Neutrophil (primary cell): ENCODE data around the gene SHISAL2A.
"Not testable (repeated sequence)": the region's sequence is repeated elsewhere in the genome, so short reads cannot be mapped to it uniquely, and the experiment has no call there.

Experiments used
- H3K27ac ChIP-seq: fragments of 200-600 bp; sonication (generic); 2 replicates; pipeline ENCODE4 v1.5.1; 2016; ENCODE audit warnings: mild to moderate bottlenecking, moderate library complexity
- H3K27me3 ChIP-seq: fragments of 200-600 bp; sonication (generic); 2 replicates; pipeline ENCODE4 v1.6.0; 2016; ENCODE audit warnings: mild to moderate bottlenecking
- H3K36me3 ChIP-seq: fragments of 200-600 bp; sonication (generic); 2 replicates; pipeline ENCODE4 v1.5.1; 2017
- H3K4me1 ChIP-seq, 2 experiments: fragments of 200-600 bp in 1 of 2; sonication (generic) in 1 of 2; 1 replicate in 1 of 2; 2 replicates in 1 of 2; pipeline versions ENCODE4 v1.5.1 to v1.6.1; 2013 to 2016; ENCODE audit warnings: low read depth in 1 of 2, low read length in 1 of 2, mild to moderate bottlenecking in 1 of 2, moderate library complexity in 1 of 2; ENCODE audit not compliant: control insufficient read depth in 1 of 2, insufficient read depth in 1 of 2
- H3K4me3 ChIP-seq, 2 experiments: fragments of 200-600 bp in 1 of 2; sonication (generic) in 1 of 2; 1 replicate in 1 of 2; 2 replicates in 1 of 2; pipeline ENCODE4 v1.5.1; 2013 to 2016; ENCODE audit warnings: low read depth in 1 of 2, low read length in 1 of 2, mild to moderate bottlenecking in 1 of 2, moderate library complexity in 1 of 2
- H3K9me3 ChIP-seq: fragments of 200-600 bp; sonication (generic); 2 replicates; pipeline ENCODE4 v1.5.1; 2016
- TF ChIP-seq, protein P1 (sequence below): fragments of 200-600 bp; sonication (generic); IDR thresholded peaks from 2 replicates; pipeline ENCODE4 v1.5.1; 2016; ENCODE audit warnings: antibody characterized with exemption

SHISAL2A gene

DNA sequence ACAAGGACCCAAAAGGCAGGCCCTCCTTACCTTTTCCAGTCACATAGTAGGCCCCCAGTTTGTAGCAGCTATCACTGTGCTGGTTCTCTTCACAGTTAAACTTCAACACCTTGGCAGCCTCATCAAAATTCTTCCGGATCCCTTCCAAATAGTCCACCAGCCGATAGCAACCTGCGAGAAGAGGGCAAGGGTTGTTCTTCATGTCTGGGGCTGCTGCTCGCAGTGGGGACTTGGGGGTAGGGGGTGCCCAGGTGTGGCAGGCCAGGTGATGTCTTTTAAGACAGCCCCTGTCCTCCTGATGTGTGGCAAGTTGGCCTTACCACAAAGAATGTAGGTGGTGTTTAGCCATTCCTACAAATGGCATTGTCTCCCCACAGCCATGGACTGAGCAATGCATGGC, 59.7 kb downstream of the SHISAL2A start:
- no peak overlapping the region for H3K4me3 ChIP-seq
- TF ChIP-seq, protein P1, sequence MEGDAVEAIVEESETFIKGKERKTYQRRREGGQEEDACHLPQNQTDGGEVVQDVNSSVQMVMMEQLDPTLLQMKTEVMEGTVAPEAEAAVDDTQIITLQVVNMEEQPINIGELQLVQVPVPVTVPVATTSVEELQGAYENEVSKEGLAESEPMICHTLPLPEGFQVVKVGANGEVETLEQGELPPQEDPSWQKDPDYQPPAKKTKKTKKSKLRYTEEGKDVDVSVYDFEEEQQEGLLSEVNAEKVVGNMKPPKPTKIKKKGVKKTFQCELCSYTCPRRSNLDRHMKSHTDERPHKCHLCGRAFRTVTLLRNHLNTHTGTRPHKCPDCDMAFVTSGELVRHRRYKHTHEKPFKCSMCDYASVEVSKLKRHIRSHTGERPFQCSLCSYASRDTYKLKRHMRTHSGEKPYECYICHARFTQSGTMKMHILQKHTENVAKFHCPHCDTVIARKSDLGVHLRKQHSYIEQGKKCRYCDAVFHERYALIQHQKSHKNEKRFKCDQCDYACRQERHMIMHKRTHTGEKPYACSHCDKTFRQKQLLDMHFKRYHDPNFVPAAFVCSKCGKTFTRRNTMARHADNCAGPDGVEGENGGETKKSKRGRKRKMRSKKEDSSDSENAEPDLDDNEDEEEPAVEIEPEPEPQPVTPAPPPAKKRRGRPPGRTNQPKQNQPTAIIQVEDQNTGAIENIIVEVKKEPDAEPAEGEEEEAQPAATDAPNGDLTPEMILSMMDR: no peak
- no peaks in the 10 kb centered on the region for H3K27me3 ChIP-seq
- H3K4me1 ChIP-seq: peaks cover 6% of the 10 kb centered on the region in 2 experiments
- H3K27ac ChIP-seq: no peak overlapping the region
- no peaks in the 10 kb centered on the region for H3K36me3 ChIP-seq
- H3K9me3 ChIP-seq: no peaks in the 10 kb centered on the region

DNA sequence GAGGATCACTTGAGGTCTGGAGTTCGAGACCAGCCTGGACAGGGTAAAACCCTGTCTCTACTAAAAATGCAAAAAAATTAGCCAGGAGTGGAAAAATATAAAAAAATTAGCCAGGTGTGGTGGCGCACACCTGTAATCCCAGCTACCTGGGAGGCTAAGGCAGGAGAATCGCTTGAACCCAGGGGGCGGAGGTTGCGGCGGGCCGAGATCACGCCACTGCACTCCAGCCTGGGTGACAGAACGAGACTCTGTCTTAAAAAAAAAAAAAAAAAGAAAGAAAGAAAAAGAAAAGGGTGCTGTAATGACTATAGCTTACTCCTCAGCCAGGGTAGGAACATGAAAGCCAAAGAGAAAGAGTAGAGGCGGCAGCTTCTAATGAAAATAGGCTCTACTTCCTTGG, 60.4 kb downstream of the SHISAL2A start:
- H3K36me3 ChIP-seq, H3K4me3 ChIP-seq, H3K27ac ChIP-seq, H3K9me3 ChIP-seq, H3K27me3 ChIP-seq: not testable (repeated sequence)
- peaks cover 9 to 12% of the 10 kb centered on the region in 2 experiments for H3K4me1 ChIP-seq

DNA sequence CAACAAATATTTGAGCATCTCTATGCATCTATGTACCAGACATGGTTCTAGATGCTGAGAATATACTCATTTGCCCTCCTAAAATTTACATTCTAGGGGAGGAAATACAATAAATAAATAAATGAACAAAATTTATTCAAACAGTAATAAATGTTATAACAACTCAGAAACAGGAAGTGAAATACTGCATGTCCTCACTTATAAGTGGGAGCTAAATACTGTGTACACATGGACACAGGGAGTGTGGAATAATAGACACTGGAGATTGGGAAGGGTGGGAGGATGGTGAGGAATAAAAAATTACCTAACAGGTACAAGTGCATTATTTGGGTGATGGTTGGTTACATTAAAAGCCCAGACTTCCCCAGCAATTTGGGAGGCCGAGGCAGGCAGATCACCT, 60.9 kb downstream of the SHISAL2A start:
- Histone ChIP-seq H3K36me3 (no peaks in the 10 kb centered on the region), H3K9me3 (no peaks in the 10 kb centered on the region), H3K27ac (no peak overlapping the region), H3K27me3 (no peaks in the 10 kb centered on the region), H3K4me3 (no peak overlapping the region), H3K4me1 (peaks cover 14 to 16% of the 10 kb centered on the region in 2 experiments)
- TF ChIP-seq, protein P1: no peak

DNA sequence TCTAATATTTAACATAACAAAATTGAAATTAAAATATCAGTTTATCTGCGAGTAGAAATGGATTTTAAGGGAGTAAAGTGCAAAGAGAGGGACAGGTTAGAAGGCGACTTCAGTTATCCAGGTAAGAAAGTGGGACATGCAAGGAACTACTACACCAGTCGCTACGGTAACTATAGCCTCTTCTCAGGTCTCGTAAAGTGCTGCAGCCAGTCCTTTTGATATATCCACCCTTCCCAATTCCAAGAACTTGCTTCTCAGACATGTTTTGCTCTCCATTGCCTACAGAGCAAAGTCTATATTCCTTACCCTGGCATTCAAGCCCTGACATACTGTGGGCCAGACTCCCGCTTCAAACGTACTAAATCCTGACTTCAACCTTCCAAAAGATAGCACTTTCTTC, 62.7 kb downstream of the SHISAL2A start:
- TF ChIP-seq, protein P1: no peak
- peaks cover 14 to 16% of the 10 kb centered on the region in 2 experiments for H3K4me1 ChIP-seq
- no peaks in the 10 kb centered on the region for H3K9me3 ChIP-seq
- H3K27me3 ChIP-seq: no peaks in the 10 kb centered on the region
- H3K36me3 ChIP-seq: no peaks in the 10 kb centered on the region
- no peak overlapping the region for H3K4me3 ChIP-seq
- H3K27ac ChIP-seq: no peak overlapping the region

DNA sequence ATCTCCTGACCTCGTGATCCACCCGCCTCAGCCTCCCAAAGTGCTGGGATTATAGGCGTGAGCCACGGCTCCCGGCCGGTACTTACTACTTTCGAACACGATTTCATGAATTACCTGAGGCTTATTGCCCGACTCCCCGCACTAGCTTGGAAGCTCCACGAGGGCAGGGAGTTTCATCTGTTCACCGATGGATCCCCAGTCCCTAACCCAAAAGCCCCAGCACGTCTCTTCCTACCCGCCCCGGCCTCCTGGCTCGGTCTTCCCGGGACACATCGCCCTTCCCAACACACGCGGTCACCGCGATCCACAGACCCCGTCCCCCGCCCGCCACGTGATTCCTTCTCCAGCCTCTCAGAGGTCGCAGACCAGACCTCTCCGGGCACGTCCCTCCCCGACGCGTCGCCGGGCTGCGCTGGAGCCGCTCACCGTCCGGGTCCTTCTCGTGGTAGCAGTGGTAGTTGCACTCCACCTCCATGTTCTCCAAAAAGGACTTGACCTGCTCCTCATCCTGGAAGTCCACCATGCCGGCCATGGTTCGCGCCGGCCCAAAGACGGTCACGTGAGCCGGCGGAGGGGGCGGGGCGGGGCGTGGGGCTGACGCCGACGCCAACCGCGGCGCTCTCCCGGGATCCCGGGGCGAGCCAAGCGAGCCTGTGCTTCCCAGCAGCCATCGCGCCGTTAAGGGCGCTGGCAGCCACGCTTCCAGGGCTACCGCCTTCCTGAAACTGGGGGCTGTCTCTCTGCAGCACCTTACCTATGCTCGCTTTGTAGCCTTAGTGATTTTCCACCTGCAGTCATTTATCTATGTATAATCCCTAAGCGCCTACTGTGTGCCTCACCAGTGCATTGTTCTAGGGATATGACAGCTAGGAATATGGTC, 65.1 kb downstream of the SHISAL2A start, which contains the start of gene COA7:
TSS of gene COA7 (minus strand) at position 553 of the 880 bp plus-strand sequence. CDS start at position 532, 21 bp downstream.
- Histone ChIP-seq H3K27ac (peak within 1 kb of the TSS; percentile 54), H3K36me3 (no peaks in the 10 kb centered on the region), H3K9me3 (no peaks in the 10 kb centered on the region), H3K27me3 (no peaks in the 10 kb centered on the region), H3K4me1 (peaks cover 24 to 30% of the 10 kb centered on the region in 2 experiments), H3K4me3 (peak within 1 kb of the TSS; percentile 79 to 91)
- TF ChIP-seq, protein P1: peak; percentile 21
